HepG2 (cell line): ENCODE measurements around the gene NRG3. TPM values are rescaled to one million over a fixed set of nuclear protein-coding genes. Genes with fewer than 3 reads are reported as not detected.

Experiments
- ATAC-seq: fragments of 200-7000 bp; cut with Tn5 transposase; 3 replicates; pipeline ENCODE4 v1.9.1; 2020; ENCODE audit warnings: mild to moderate bottlenecking, moderate library complexity
- BruUV-seq: library from RNA; stranded (reverse); fragments of 400-500 nt; replicated peaks from 2 replicates; lab custom pipeline; 2021; lab: Mats Ljungman, UMichigan
- CTCF ChIA-PET: fragments of 300-600 bp; formaldehyde crosslinking; extraction: SDS; loops from one replicate; lab custom pipeline; 2021; ENCODE audit warnings: low total read pairs, inconsistent platforms, low intra/inter-chr PET ratio; lab: Yijun Ruan, JAX
- POLR2A ChIA-PET: fragments of 350-600 bp; sonication (Branson Sonifier 250); formaldehyde crosslinking; loops from one replicate; lab custom pipeline; 2020; ENCODE audit warnings: antibody characterized with exemption, inconsistent platforms; lab: Yijun Ruan, JAX
- DNase-seq: peaks from one replicate; pipeline ENCODE4 v3.0.0-alpha.2; 2015; ENCODE audit warnings: low spot score
- FAIRE-seq: peaks from 3 replicates; lab custom pipeline; 2011; peaks lifted over from hg19 to GRCh38; lab: Jason Lieb, UNC
- H2AFZ ChIP-seq: one replicate; pipeline ENCODE4 v1.6.1; 2011; ENCODE audit warnings: low read length, inconsistent platforms
- H3K27ac ChIP-seq: fragments of 300-600 bp; 3 replicates; pipeline ENCODE4 v1.8.0; 2011; ENCODE audit warnings: mixed run types, mild to moderate bottlenecking, mixed read lengths, low read length, inconsistent platforms; ENCODE audit not compliant: insufficient read depth; ENCODE audit errors: extremely low read length
- H3K27me3 ChIP-seq, 2 experiments: fragments of 200-600 bp in 1 of 2; 2 replicates in 1 of 2; 3 replicates in 1 of 2; pipeline versions ENCODE4 v1.6.0 to v1.8.0; 2011; ENCODE audit warnings: low read length in 2 of 2, mild to moderate bottlenecking in 2 of 2, moderate library complexity in 2 of 2, inconsistent platforms in 1 of 2; ENCODE audit not compliant: insufficient read depth in 2 of 2, control insufficient read depth in 1 of 2
- H3K36me3 ChIP-seq, 2 experiments: fragments of 200-600 bp in 1 of 2; replicated peaks in 1 of 2; 2 replicates in 1 of 2; 3 replicates in 1 of 2; pipeline versions ENCODE4 v1.5.1 to v1.8.0; 2011; ENCODE audit warnings: low read length in 2 of 2, inconsistent platforms in 1 of 2; ENCODE audit not compliant: insufficient read depth in 2 of 2, control insufficient read depth in 1 of 2
- H3K4me1 ChIP-seq: 2 replicates; pipeline ENCODE4 v1.5.1; 2012; ENCODE audit warnings: low read length, inconsistent platforms; ENCODE audit not compliant: insufficient read depth
- H3K4me2 ChIP-seq: 2 replicates; pipeline ENCODE4 v1.6.0; 2011; ENCODE audit warnings: low read depth, low read length, inconsistent platforms
- H3K4me3 ChIP-seq, 3 experiments: fragments of 200-600 bp in 1 of 3; sonication (generic), shearing (Covaris generic) in 1 of 3; replicated peaks in 1 of 3; 2 replicates each; pipeline ENCODE4 v1.5.1; 2011 to 2016; ENCODE audit warnings: low read length in 3 of 3, inconsistent platforms in 2 of 3, low read depth in 2 of 3, mild to moderate bottlenecking in 2 of 3, control low read depth in 1 of 3, mixed read lengths in 1 of 3; ENCODE audit not compliant: insufficient read depth in 1 of 3
- H3K79me2 ChIP-seq: one replicate; pipeline ENCODE4 v1.6.1; 2011; ENCODE audit warnings: low read length, inconsistent platforms; ENCODE audit not compliant: insufficient read depth
- H3K9ac ChIP-seq: 2 replicates; pipeline ENCODE4 v1.6.0; 2011; ENCODE audit warnings: mild to moderate bottlenecking, low read depth, low read length, inconsistent platforms; ENCODE audit not compliant: insufficient read depth
- H3K9me3 ChIP-seq: 2 replicates; pipeline ENCODE4 v1.5.1; 2012; ENCODE audit warnings: mild to moderate bottlenecking, low read length
- H4K20me1 ChIP-seq: 2 replicates; pipeline ENCODE4 v1.6.0; 2011; ENCODE audit warnings: inconsistent platforms, mild to moderate bottlenecking, low read length, moderate library complexity; ENCODE audit not compliant: insufficient read depth
- ATF7 ChIP-seq, 2 experiments: fragments of 450-650 bp in 1 of 2; sonication (generic) in 1 of 2; formaldehyde crosslinking in 1 of 2; IDR thresholded peaks; 2 replicates each; pipeline versions ENCODE4 v1.4.0 to v1.6.1; 2016 to 2020; ENCODE audit warnings: antibody characterized with exemption in 1 of 2, mild to moderate bottlenecking in 1 of 2, missing genetic modification reagents in 1 of 2
- BRD4 ChIP-seq: sonication (generic); formaldehyde crosslinking; IDR thresholded peaks from 2 replicates; pipeline ENCODE4 v1.4.0; 2020; ENCODE audit warnings: missing genetic modification reagents
- EZH2 ChIP-seq: conservative IDR thresholded peaks from 2 replicates; pipeline ENCODE4 v1.6.1; 2012; ENCODE audit warnings: mild to moderate bottlenecking, low read depth, low read length, moderate library complexity
- FOXK2 ChIP-seq: fragments of 450-650 bp; IDR thresholded peaks from 2 replicates; pipeline ENCODE4 v1.6.1; 2016
- NR0B2 ChIP-seq: sonication (generic); formaldehyde crosslinking; IDR thresholded peaks from 2 replicates; pipeline ENCODE4 v1.4.0; 2020; ENCODE audit warnings: mild to moderate bottlenecking, missing genetic modification reagents
- PHB2 ChIP-seq: fragments of 450-650 bp; IDR thresholded peaks from 2 replicates; pipeline ENCODE4 v1.6.1; 2018; ENCODE audit not compliant: partially characterized antibody
- SKIL ChIP-seq: sonication (generic); formaldehyde crosslinking; IDR thresholded peaks from 2 replicates; pipeline ENCODE4 v1.8.0; 2022; ENCODE audit warnings: missing genetic modification reagents, mild to moderate bottlenecking, moderate library complexity, borderline replicate concordance
- SRSF4 ChIP-seq: fragments of 200-400 bp; formaldehyde crosslinking; IDR thresholded peaks from one replicate; pipeline ENCODE4 v1.6.1; 2018; ENCODE audit warnings: mild to moderate bottlenecking, low read depth, low read length, moderate library complexity; ENCODE audit not compliant: poor library complexity, severe bottlenecking
- TARDBP ChIP-seq: sonication (generic); formaldehyde crosslinking; IDR thresholded peaks from 2 replicates; pipeline ENCODE4 v1.8.0; 2022; ENCODE audit warnings: mild to moderate bottlenecking, missing genetic modification reagents
- ZNF101 ChIP-seq: sonication (generic); formaldehyde crosslinking; IDR thresholded peaks from 2 replicates; pipeline ENCODE4 v1.4.0; 2020; ENCODE audit warnings: mild to moderate bottlenecking, low read depth, missing genetic modification reagents, borderline replicate concordance
- ZNF274 ChIP-seq: sonication (generic); formaldehyde crosslinking; IDR thresholded peaks from 2 replicates; pipeline ENCODE4 v1.5.1; 2020; ENCODE audit warnings: mild to moderate bottlenecking, missing genetic modification reagents
- ZNF614 ChIP-seq: IDR thresholded peaks from 2 replicates; pipeline ENCODE4 v1.6.1; 2018; ENCODE audit warnings: missing biosample characterization, missing genetic modification reagents, inconsistent platforms, borderline replicate concordance
- WGBS: methylation state at CpG from one replicate; pipeline ENCODE4 v1.1.6; 2017; ENCODE audit warnings: low lambda C conversion rate; 5-methylcytosine and 5-hydroxymethylcytosine counted together
- in situ Hi-C: cut with HindIII; loops from 2 replicates; pipeline ENCODE4 v1.10.0; 2017; ENCODE audit warnings: low pct_unique_long_range_greater_than_20kb; ENCODE audit not compliant: extremely low pct_ligation_motif_present
- intact Hi-C: fragments of 100-400 bp; cut with micrococcal nuclease; formaldehyde crosslinking; loops from one replicate; pipeline ENCODE4 v1.10.0; 2022; ENCODE audit not compliant: unreplicated experiment
- polyA plus RNA-seq, 8 experiments: library from polyadenylated mRNA; depleted of rRNA in 3 of 8; stranded (reverse) in 7 of 8; unstranded in 1 of 8; fragments of >200 nt; fragmentation: Illumina TruSeq in 4 of 8; extraction: Trizol in 4 of 8; gene quantifications; 2 replicates each; pipeline versions ENCODE4 v1.2.1 to v1.2.3, GENCODE V29; 2011 to 2016; ENCODE audit warnings: low read depth in 4 of 8, missing spikeins in 1 of 8, mixed read lengths in 1 of 8; ENCODE audit not compliant: insufficient read depth in 1 of 8
- total RNA-seq, 5 experiments: library from RNA; depleted of rRNA; stranded (reverse); fragments of >200 nt; fragmentation: Illumina TruSeq; extraction: Trizol; gene quantifications; 2 replicates each; pipeline ENCODE4 v1.2.3, GENCODE V29; 2016; ENCODE audit warnings: low read depth in 1 of 5

Gene NRG3
- total and polyA plus RNA-seq, 2 of the 13 experiments (the other 11 are each of a cell fraction or from before 2014, with no cell fraction given): not detected

GRCh38 chr10:82420001-82420400 is 545.0 kb downstream of the NRG3 start:
- ChIA-PET CTCF (no interaction called here), POLR2A (no interaction called here)
- H3K36me3 ChIP-seq: no peaks in the 10 kb centered on the region
- H3K27ac ChIP-seq: no peak overlapping the region
- ATAC-seq (no peak), DNase-seq (no peak), FAIRE-seq (no peak)
- in situ Hi-C loops (no loop called here), intact Hi-C loops (no loop called here)
- no peak overlapping the region for H3K4me3 ChIP-seq
- no peak overlapping the region for H3K4me2 ChIP-seq
- H3K27me3 ChIP-seq: no peaks in the 10 kb centered on the region
- no peaks in the 10 kb centered on the region for H3K4me1 ChIP-seq
- H3K9ac ChIP-seq: no peak overlapping the region
- 40% methylated on average over 2 of the region's 2 CpGs for WGBS
- no TSS peak for BruUV-seq
- no peak overlapping the region for H2AFZ ChIP-seq
- TF ChIP-seq SRSF4 (no peak), BRD4 (no peak), NR0B2 (CRISPR knock-in tag) (no peak), FOXK2 (no peak), ZNF274 (CRISPR knock-in tag) (no peak), PHB2 (no peak), ZNF614 (CRISPR knock-in tag) (no peak), EZH2 (no peak), ZNF101 (CRISPR knock-in tag) (no peak), ATF7 (IDR thresholded peaks at IDR 0.05) (no peak), ATF7 (CRISPR knock-in tag; IDR thresholded peaks at IDR 0.05) (no peak), TARDBP (CRISPR knock-in tag) (no peak), SKIL (CRISPR knock-in tag) (no peak)
- H3K9me3 ChIP-seq: peaks cover 92% of the 10 kb centered on the region
- no peaks in the 10 kb centered on the region for H4K20me1 ChIP-seq
- H3K79me2 ChIP-seq: no peaks in the 10 kb centered on the region
